ENCODE measurements around the gene TCF12. TPM values are rescaled to one million over a fixed set of nuclear protein-coding genes. Genes with fewer than 3 reads are reported as not detected.

TCF12 gene
- total and polyA plus RNA-seq, 2 of the 8 experiments (the other 6 are each of a cell fraction or from before 2014, with no cell fraction given) = 85.8 to 101 TPM

DNA sequence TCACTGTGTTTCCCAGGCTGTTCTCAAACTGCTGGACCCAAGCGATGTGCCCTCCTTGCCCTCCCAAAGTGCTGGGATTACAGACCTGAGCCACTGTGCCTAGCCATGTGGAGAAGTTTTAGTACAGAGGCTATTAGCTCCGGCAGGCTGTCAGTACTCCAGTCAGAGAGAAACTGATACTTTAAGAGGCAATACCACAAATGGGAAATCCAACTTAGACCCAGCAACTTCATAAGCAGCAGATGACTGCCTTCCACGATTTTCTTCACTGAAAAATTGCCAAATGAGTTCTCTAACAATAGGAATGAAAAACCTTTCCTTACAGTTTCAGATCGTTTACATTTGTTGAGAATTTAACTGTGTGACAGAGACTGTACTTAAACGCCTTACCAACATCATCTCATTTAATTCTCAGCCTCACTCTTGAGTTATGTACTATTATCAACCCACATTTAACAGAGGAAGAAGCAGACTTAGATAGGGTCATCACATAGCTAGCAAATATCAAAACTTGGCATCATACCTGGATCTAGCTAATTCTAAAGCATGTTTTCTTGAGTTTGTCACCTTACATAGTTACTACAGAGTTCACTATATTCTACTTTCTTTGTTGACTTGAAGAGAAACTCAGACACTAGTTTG, 127.4 kb downstream of the TCF12 start (continued):
- TF ChIP-seq, protein P1, sequence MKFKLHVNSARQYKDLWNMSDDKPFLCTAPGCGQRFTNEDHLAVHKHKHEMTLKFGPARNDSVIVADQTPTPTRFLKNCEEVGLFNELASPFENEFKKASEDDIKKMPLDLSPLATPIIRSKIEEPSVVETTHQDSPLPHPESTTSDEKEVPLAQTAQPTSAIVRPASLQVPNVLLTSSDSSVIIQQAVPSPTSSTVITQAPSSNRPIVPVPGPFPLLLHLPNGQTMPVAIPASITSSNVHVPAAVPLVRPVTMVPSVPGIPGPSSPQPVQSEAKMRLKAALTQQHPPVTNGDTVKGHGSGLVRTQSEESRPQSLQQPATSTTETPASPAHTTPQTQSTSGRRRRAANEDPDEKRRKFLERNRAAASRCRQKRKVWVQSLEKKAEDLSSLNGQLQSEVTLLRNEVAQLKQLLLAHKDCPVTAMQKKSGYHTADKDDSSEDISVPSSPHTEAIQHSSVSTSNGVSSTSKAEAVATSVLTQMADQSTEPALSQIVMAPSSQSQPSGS (IDR thresholded peaks at IDR 0.05; ENCODE audit: low read length) = no peak
